NOMO-1 treated with DMSO at 0.1 percent for 48 hours (cell line): Measurements from ENCODE around the gene DNAH6.

Experiments used
- DNase-seq: peaks from one replicate; lab custom pipeline; 2025; ENCODE audit not compliant: unreplicated experiment; lab: John Stamatoyannopoulos, UW

The DNAH6 gene

GRCh38 chr2:84836215-84836614 is 319.9 kb downstream of the DNAH6 start:
- no peak for DNase-seq

GRCh38 chr2:84838434-84839145 is 322.3 kb downstream of the DNAH6 start:
- DNase-seq, result no peak

- DNase-seq, result no peak
Measured at GRCh38 chr2:84839851-84840250, 323.6 kb downstream of the DNAH6 start.

GRCh38 chr2:84840306-84840705 is 324.0 kb downstream of the DNAH6 start:
- DNase-seq, result no peak

GRCh38 chr2:84841577-84841976 is 325.3 kb downstream of the DNAH6 start:
- DNase-seq, result no peak

GRCh38 chr2:84844141-84844540 is 327.8 kb downstream of the DNAH6 start:
- DNase-seq, result no peak

- DNase-seq, result peak; percentile 42
Measured at GRCh38 chr2:84846041-84846663, 329.9 kb downstream of the DNAH6 start.

- no peak for DNase-seq
Measured at GRCh38 chr2:84846741-84847142, 330.4 kb downstream of the DNAH6 start.

GRCh38 chr2:84847326-84848050 is 331.2 kb downstream of the DNAH6 start:
- no peak for DNase-seq

- DNase-seq, result no peak
Measured at GRCh38 chr2:84849271-84849952, 333.1 kb downstream of the DNAH6 start.

GRCh38 chr2:84850471-84850870 is 334.2 kb downstream of the DNAH6 start:
- no peak for DNase-seq

- no peak for DNase-seq
Measured at GRCh38 chr2:84851876-84852275, 335.6 kb downstream of the DNAH6 start.

- no peak for DNase-seq
Measured at GRCh38 chr2:84854850-84855249, 338.6 kb downstream of the DNAH6 start.

GRCh38 chr2:84855731-84856130 is 339.4 kb downstream of the DNAH6 start:
- DNase-seq, result no peak

- peak; percentile 86 for DNase-seq
Measured at GRCh38 chr2:84856787-84857186, 340.5 kb downstream of the DNAH6 start.

GRCh38 chr2:84857566-84857965 is 341.3 kb downstream of the DNAH6 start:
- no peak for DNase-seq

GRCh38 chr2:84858123-84858522 is 341.8 kb downstream of the DNAH6 start:
- no peak for DNase-seq

GRCh38 chr2:84858937-84859336 is 342.6 kb downstream of the DNAH6 start:
- no peak for DNase-seq

- DNase-seq, result no peak
Measured at GRCh38 chr2:84861539-84861938, 345.2 kb downstream of the DNAH6 start.

- DNase-seq, result no peak
Measured at GRCh38 chr2:84862006-84862405, 345.7 kb downstream of the DNAH6 start.

GRCh38 chr2:84865181-84865783 is 349.0 kb downstream of the DNAH6 start:
- peak; percentile 48 for DNase-seq
